C4-2B (cell line): Measurements from ENCODE around the gene AGPAT3.

Experiments
- CTCF ChIP-seq: fragments of 450-650 bp; conservative IDR thresholded peaks from 2 replicates; pipeline ENCODE4 v1.5.1; 2017; ENCODE audit warnings: mild to moderate bottlenecking
- ZFX ChIP-seq: fragments of 450-650 bp; IDR thresholded peaks from 2 replicates; pipeline ENCODE4 v1.6.1; 2017

DNA sequence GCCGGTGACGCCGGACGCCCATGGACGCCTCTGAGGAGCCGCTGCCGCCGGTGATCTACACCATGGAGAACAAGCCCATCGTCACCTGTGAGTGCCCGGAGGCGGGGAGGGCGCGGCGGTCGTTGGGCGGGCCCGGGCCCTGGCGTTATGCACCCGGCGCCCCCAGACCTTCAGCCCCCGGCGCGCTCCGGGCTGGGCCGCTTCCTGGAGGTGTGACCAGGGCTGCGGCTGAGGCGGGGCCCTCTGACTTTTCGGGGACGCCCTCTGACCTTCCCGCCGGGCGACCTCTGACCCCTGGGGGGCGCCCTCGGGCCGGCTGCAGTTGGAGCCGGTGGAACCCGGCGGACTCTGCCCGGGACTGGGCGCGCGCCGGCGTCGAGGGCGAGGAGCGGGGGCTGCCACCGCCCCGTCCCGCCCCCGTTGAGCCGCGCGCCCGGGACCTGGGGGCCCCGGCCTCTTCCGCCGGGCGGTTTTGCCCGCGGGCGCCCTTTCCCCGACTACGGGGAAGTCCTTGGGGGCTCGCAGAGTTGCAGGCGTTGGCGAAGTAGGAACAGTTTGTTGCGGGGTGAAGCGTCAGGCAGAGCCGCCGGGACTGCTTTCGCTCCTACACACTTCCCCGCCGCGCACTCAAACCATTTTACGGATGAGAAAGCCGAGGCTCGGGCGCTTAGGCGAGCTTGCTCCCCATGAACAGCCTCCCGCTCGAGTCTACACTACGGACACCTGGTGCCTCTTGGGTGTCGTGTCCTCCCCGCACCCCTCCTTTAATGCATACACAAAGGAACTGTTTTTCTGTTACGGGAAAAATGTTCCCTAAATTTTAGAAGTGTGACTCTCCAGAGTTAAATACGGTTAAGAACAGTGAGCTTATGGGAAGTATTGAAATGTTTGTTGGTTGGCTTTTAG is 147.7 kb downstream of the AGPAT3 start:
- no peak; the same call in 1 of the 2 replicates for TF ChIP-seq CTCF
- TF ChIP-seq ZFX = no peak
